MCF 10A (cell line): ENCODE measurements around the gene ZBTB49. TPM values are rescaled to one million over a fixed set of nuclear protein-coding genes. Genes with fewer than 3 reads are reported as not detected.

Experiments
- BruUV-seq: library from RNA; stranded (reverse); fragments of 400-500 nt; replicated peaks from 2 replicates; lab custom pipeline; 2021; lab: Mats Ljungman, UMichigan
- CTCF ChIA-PET: fragments of 300-600 bp; sonication (Branson Sonifier 250); formaldehyde crosslinking; extraction: SDS; loops from one replicate; lab custom pipeline; 2021; ENCODE audit warnings: antibody characterized with exemption, inconsistent platforms; lab: Yijun Ruan, JAX
- POLR2A ChIA-PET: fragments of 300-600, 350-650 bp; sonication (Branson Sonifier 250); formaldehyde crosslinking; extraction: SDS; loops from one replicate; lab custom pipeline; 2020; ENCODE audit warnings: antibody characterized with exemption, inconsistent platforms; lab: Yijun Ruan, JAX
- DNase-seq: peaks from one replicate; pipeline ENCODE4 v3.0.0-alpha.2; 2018; ENCODE audit not compliant: unreplicated experiment
- H3K27ac Mint-ChIP-seq: one replicate; pipeline ENCODE4 v1.8.0; 2022; ENCODE audit warnings: mild to moderate bottlenecking, low read depth, mixed read lengths; ENCODE audit not compliant: unreplicated experiment
- H3K27me3 Mint-ChIP-seq: one replicate; pipeline ENCODE4 v1.8.0; 2022; ENCODE audit warnings: mixed read lengths; ENCODE audit not compliant: insufficient read depth, unreplicated experiment
- H3K36me3 Mint-ChIP-seq: one replicate; pipeline ENCODE4 v1.8.0; 2022; ENCODE audit warnings: mild to moderate bottlenecking, moderate library complexity, mixed read lengths; ENCODE audit not compliant: insufficient read depth, unreplicated experiment
- H3K4me1 Mint-ChIP-seq: one replicate; pipeline ENCODE4 v1.8.0; 2022; ENCODE audit warnings: mixed read lengths; ENCODE audit not compliant: insufficient read depth, unreplicated experiment
- H3K4me3 Mint-ChIP-seq: one replicate; pipeline ENCODE4 v1.8.0; 2022; ENCODE audit warnings: mild to moderate bottlenecking, moderate library complexity, mixed read lengths; ENCODE audit not compliant: unreplicated experiment
- H3K9me3 Mint-ChIP-seq: one replicate; pipeline ENCODE4 v1.8.0; 2022; ENCODE audit warnings: mixed read lengths; ENCODE audit not compliant: unreplicated experiment
- intact Hi-C: fragments of 100-400 bp; cut with micrococcal nuclease; formaldehyde crosslinking; loops from 2 replicates; pipeline ENCODE4 v1.14.1; 2022
- total RNA-seq: library from RNA; stranded (reverse); gene quantifications from 2 replicates; pipeline ENCODE4 v1.2.3, GENCODE V29; 2022
- TF ChIP-seq, protein P1 (sequence below): fragments of 200-600 bp; IDR thresholded peaks from one replicate; pipeline ENCODE4 v1.8.0; 2022; ENCODE audit warnings: antibody characterized with exemption, mild to moderate bottlenecking; ENCODE audit not compliant: unreplicated experiment

Gene ZBTB49
- total RNA-seq, 1 experiment from 2014 or later: 5.9 TPM

- Mint-ChIP-seq H3K4me1 (peaks cover 41% of the 10 kb centered on the region), H3K36me3 (peaks cover 34% of the 10 kb centered on the region), H3K9me3 (no peaks in the 10 kb centered on the region), H3K27ac (peak overlapping the region; percentile 92), H3K27me3 (no peaks in the 10 kb centered on the region), H3K4me3 (no peak overlapping the region)
- CTCF ChIA-PET: interaction anchor here (0.5 to 1.0 kb wide), 2 partner anchors 14 to 149 kb away, joined by 3 read pairs; no protein-coding TSS in a partner anchor
- POLR2A ChIA-PET: interaction anchor here (0.8 to 2.5 kb wide), 2 partner anchors 14 to 40 kb away, joined by 3 to 7 read pairs; partner anchors contain the start of gene TMEM128
- TF ChIP-seq, protein P1, sequence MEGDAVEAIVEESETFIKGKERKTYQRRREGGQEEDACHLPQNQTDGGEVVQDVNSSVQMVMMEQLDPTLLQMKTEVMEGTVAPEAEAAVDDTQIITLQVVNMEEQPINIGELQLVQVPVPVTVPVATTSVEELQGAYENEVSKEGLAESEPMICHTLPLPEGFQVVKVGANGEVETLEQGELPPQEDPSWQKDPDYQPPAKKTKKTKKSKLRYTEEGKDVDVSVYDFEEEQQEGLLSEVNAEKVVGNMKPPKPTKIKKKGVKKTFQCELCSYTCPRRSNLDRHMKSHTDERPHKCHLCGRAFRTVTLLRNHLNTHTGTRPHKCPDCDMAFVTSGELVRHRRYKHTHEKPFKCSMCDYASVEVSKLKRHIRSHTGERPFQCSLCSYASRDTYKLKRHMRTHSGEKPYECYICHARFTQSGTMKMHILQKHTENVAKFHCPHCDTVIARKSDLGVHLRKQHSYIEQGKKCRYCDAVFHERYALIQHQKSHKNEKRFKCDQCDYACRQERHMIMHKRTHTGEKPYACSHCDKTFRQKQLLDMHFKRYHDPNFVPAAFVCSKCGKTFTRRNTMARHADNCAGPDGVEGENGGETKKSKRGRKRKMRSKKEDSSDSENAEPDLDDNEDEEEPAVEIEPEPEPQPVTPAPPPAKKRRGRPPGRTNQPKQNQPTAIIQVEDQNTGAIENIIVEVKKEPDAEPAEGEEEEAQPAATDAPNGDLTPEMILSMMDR: no peak
- no TSS peak for BruUV-seq
- intact Hi-C loops: no loop called here
- no peak for DNase-seq
These were observed 2.0 kb upstream of the ZBTB49 start for GRCh38 chr4:4288098-4288497.

- no peak for DNase-seq
- no TSS peak for BruUV-seq
- CTCF ChIA-PET: interaction anchor here (1.0 kb wide), 1 partner anchor 15 kb away, joined by 3 read pairs; no protein-coding TSS in a partner anchor
- Mint-ChIP-seq H3K36me3 (peaks cover 25% of the 10 kb centered on the region), H3K27ac (peak overlapping the region; percentile 92), H3K27me3 (no peaks in the 10 kb centered on the region), H3K4me3 (peak overlapping the region; percentile 96), H3K4me1 (peaks cover 41% of the 10 kb centered on the region), H3K9me3 (no peaks in the 10 kb centered on the region)
- TF ChIP-seq, protein P1: no peak
- POLR2A ChIA-PET: interaction anchor here (2.5 kb wide), 1 partner anchor 41 kb away, joined by 7 read pairs; the partner anchor contains the start of gene TMEM128
- intact Hi-C loops: no loop called here
These were observed 996 bp upstream of the ZBTB49 start for GRCh38 chr4:4289055-4289454.

- Mint-ChIP-seq H3K27me3 (no peaks in the 10 kb centered on the region), H3K4me3 (peak overlapping the region; percentile 96), H3K36me3 (peaks cover 20% of the 10 kb centered on the region), H3K9me3 (no peaks in the 10 kb centered on the region), H3K27ac (peak overlapping the region; percentile 92), H3K4me1 (peaks cover 41% of the 10 kb centered on the region)
- ChIA-PET POLR2A (interaction anchor here (0.7 to 1.8 kb wide), 14 partner anchors 10 to 900 kb away, joined by 3 to 11 read pairs (median 4); partner anchors contain the start of genes STX18 and TMEM128), CTCF (no interaction called here)
- BruUV-seq: TSS peak; percentile 66
- TF ChIP-seq, protein P1: no peak
- DNase-seq: peak; percentile 20
- intact Hi-C loops: no loop called here
These were observed 482 bp upstream of the ZBTB49 start for GRCh38 chr4:4289597-4289940.

DNA sequence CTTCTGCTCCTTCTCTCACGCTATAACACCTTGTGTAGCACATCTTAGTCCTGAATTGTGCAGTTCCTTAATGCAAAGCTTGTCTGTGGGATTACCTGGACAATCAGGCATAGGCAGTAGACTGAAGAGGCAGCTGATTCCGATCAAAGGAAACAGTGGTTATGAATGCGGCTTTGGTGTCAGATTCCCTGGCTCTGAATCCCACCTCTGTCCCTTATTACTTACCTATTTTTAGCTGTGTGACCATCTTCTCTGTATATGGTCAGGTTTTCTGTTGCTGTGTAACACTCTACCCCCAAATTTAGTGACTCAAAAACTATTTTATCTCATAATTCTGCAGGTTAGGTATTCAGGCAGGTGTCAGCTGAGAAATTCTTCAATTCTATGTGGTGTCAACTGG is 3.2 kb downstream of the ZBTB49 start:
- TF ChIP-seq, protein P1: no peak
- ChIA-PET CTCF (interaction anchor here (0.8 to 1.4 kb wide), 3 partner anchors 10 to 42 kb away, joined by 3 read pairs; no protein-coding TSS in a partner anchor), POLR2A (interaction anchor here (0.6 to 0.8 kb wide), 2 partner anchors 94 to 310 kb away, joined by 3 to 5 read pairs; partner anchors contain the start of gene NSG1)
- no peak for DNase-seq
- Mint-ChIP-seq H3K27ac (no peak overlapping the region), H3K27me3 (no peaks in the 10 kb centered on the region), H3K4me3 (no peak overlapping the region), H3K36me3 (peaks cover 5% of the 10 kb centered on the region), H3K4me1 (peaks cover 28% of the 10 kb centered on the region), H3K9me3 (no peaks in the 10 kb centered on the region)
- BruUV-seq: no TSS peak
- intact Hi-C loops: no loop called here
